K562 (cell line): ENCODE measurements around the gene GALNT18.

Source experiments
- EZH2 ChIP-seq: IDR thresholded peaks from 2 replicates; pipeline ENCODE4 v1.6.1; 2012; ENCODE audit warnings: low read depth, mild to moderate bottlenecking, inconsistent platforms, low read length, borderline replicate concordance
- NR2C2 ChIP-seq, 2 experiments: fragments of 200-800 bp in 1 of 2; sonication (Bioruptor generic) in 1 of 2; sonication (generic) in 1 of 2; formaldehyde crosslinking in 1 of 2; IDR thresholded peaks; 2 replicates each; pipeline versions ENCODE4 v1.6.1 to v1.8.0; 2016 to 2022; ENCODE audit warnings: mild to moderate bottlenecking in 1 of 2, missing compliant biosample characterization in 1 of 2, missing genetic modification characterization in 1 of 2, missing genetic modification reagents in 1 of 2
- POLR2AphosphoS5 ChIP-seq: IDR thresholded peaks from 2 replicates; pipeline ENCODE4 v1.6.1; 2011; ENCODE audit warnings: mild to moderate bottlenecking, low read depth, low read length, moderate library complexity; ENCODE audit not compliant: control insufficient read depth, insufficient read depth
- PRPF4 ChIP-seq: fragments of 200-400 bp; formaldehyde crosslinking; IDR thresholded peaks from one replicate; pipeline ENCODE4 v1.6.1; 2017; ENCODE audit warnings: low read length, low read depth, mild to moderate bottlenecking; ENCODE audit not compliant: insufficient read depth, poor library complexity, severe bottlenecking
- SNRNP70 ChIP-seq: fragments of 200-400 bp; formaldehyde crosslinking; optimal IDR thresholded peaks from 2 replicates; pipeline ENCODE3; 2017; ENCODE audit warnings: low read depth, low read length
- SP1 ChIP-seq: sonication (generic); formaldehyde crosslinking; IDR thresholded peaks from 2 replicates; pipeline ENCODE4 v1.8.1; 2022; ENCODE audit warnings: mild to moderate bottlenecking, missing genetic modification reagents
- ZFX ChIP-seq: sonication (generic); formaldehyde crosslinking; IDR thresholded peaks from 2 replicates; pipeline ENCODE4 v1.8.0; 2022; ENCODE audit warnings: mild to moderate bottlenecking, missing genetic modification reagents, moderate library complexity
- TF ChIP-seq, protein P1 (sequence below): sonication (generic); formaldehyde crosslinking; IDR thresholded peaks from 2 replicates; pipeline ENCODE4 v1.8.0; 2022; ENCODE audit warnings: mild to moderate bottlenecking, low read depth, missing genetic modification reagents
- TF ChIP-seq, protein P2 (sequence below), 3 experiments: IDR thresholded peaks in 2 of 3; conservative IDR thresholded peaks in 1 of 3; 2 replicates each; pipeline ENCODE4 v1.5.1; 2011 to 2012; ENCODE audit warnings: low read length in 3 of 3, mild to moderate bottlenecking in 3 of 3, control low read depth in 2 of 3, improper control_type of control experiment in 1 of 3, inconsistent platforms in 1 of 3, low read depth in 1 of 3, mixed read lengths in 1 of 3, moderate library complexity in 1 of 3; ENCODE audit not compliant: insufficient read depth in 2 of 3

DNA sequence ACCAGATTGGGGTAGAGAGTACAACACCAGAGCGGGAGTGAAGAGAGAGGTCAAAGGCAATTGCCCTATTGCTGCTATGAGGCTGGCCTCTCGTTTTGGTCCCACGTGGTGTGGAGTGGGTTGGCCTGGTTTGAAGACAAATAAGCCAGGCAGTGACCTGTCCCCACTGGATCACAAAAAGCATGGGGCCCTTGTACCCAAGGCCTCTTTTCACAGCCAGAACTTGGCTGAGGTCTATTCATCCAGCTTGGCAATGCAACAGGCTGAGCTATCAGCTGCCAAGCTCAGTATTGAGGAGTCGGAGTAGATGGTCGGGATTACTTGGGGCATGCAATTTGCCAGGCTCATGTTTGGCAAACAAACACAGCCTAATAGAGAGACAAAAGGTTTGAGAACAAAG is 19.2 kb upstream of the GALNT18 start:
- TF ChIP-seq EZH2, result no peak
- no peak for TF ChIP-seq POLR2AphosphoS5
- no peak for TF ChIP-seq ZFX (CRISPR knock-in tag)
- TF ChIP-seq, protein P1, sequence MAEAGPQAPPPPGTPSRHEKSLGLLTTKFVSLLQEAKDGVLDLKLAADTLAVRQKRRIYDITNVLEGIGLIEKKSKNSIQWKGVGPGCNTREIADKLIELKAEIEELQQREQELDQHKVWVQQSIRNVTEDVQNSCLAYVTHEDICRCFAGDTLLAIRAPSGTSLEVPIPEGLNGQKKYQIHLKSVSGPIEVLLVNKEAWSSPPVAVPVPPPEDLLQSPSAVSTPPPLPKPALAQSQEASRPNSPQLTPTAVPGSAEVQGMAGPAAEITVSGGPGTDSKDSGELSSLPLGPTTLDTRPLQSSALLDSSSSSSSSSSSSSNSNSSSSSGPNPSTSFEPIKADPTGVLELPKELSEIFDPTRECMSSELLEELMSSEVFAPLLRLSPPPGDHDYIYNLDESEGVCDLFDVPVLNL, result no peak
- TF ChIP-seq, protein P2, sequence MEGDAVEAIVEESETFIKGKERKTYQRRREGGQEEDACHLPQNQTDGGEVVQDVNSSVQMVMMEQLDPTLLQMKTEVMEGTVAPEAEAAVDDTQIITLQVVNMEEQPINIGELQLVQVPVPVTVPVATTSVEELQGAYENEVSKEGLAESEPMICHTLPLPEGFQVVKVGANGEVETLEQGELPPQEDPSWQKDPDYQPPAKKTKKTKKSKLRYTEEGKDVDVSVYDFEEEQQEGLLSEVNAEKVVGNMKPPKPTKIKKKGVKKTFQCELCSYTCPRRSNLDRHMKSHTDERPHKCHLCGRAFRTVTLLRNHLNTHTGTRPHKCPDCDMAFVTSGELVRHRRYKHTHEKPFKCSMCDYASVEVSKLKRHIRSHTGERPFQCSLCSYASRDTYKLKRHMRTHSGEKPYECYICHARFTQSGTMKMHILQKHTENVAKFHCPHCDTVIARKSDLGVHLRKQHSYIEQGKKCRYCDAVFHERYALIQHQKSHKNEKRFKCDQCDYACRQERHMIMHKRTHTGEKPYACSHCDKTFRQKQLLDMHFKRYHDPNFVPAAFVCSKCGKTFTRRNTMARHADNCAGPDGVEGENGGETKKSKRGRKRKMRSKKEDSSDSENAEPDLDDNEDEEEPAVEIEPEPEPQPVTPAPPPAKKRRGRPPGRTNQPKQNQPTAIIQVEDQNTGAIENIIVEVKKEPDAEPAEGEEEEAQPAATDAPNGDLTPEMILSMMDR (IDR thresholded peaks at IDR 0.05 in 2 of 3, conservative IDR thresholded peaks at IDR 0.05 in 1 of 3; ENCODE audit: insufficient read depth in 2 of 3, low read depth in 1 of 3, low read length in 3 of 3), result no peak
- TF ChIP-seq PRPF4, result no peak
- no peak for TF ChIP-seq NR2C2 (CRISPR knock-in tag; IDR thresholded peaks at IDR 0.05)
- no peak for TF ChIP-seq NR2C2 (tag; IDR thresholded peaks at IDR 0.05)
- TF ChIP-seq SNRNP70, result no peak
- no peak for TF ChIP-seq SP1 (CRISPR knock-in tag)
